NCI-H2227 treated with DMSO at 0.1 percent for 48 hours (cell line): ENCODE measurements around the gene MKI67.
"Not testable (repeated sequence)": the region's sequence is repeated elsewhere in the genome, so short reads cannot be mapped to it uniquely, and the experiment has no call there.

Experiments used
- DNase-seq: peaks from one replicate; lab custom pipeline; 2025; lab: John Stamatoyannopoulos, UW

MKI67 gene

GRCh38 chr10:128103229-128103714 lies 23.0 kb downstream of the MKI67 start:
- no peak for DNase-seq

GRCh38 chr10:128102480-128103228 lies 23.6 kb downstream of the MKI67 start:
- no peak for DNase-seq

- no peak for DNase-seq
Measured at GRCh38 chr10:128101901-128102300, 24.3 kb downstream of the MKI67 start.

- no peak for DNase-seq
Measured at GRCh38 chr10:128099901-128100300, 26.3 kb downstream of the MKI67 start.

GRCh38 chr10:128098631-128099030 lies 27.6 kb downstream of the MKI67 start:
- DNase-seq, result no peak

GRCh38 chr10:128097783-128098182 lies 28.4 kb downstream of the MKI67 start:
- no peak for DNase-seq

- no peak for DNase-seq
Measured at GRCh38 chr10:128096486-128097199, 29.6 kb downstream of the MKI67 start.

GRCh38 chr10:128095753-128096469 lies 30.3 kb downstream of the MKI67 start:
- no peak for DNase-seq

GRCh38 chr10:128095027-128095752 lies 31.0 kb downstream of the MKI67 start:
- no peak for DNase-seq

- DNase-seq, result not testable (repeated sequence)
Measured at GRCh38 chr10:128094596-128094995, 31.6 kb downstream of the MKI67 start.

- DNase-seq, result no peak
Measured at GRCh38 chr10:128092454-128092853, 33.8 kb downstream of the MKI67 start.

- DNase-seq, result no peak
Measured at GRCh38 chr10:128091636-128092210, 34.5 kb downstream of the MKI67 start.

- DNase-seq, result no peak
Measured at GRCh38 chr10:128087884-128088709, 38.1 kb downstream of the MKI67 start.

- no peak for DNase-seq
Measured at GRCh38 chr10:128087146-128087883, 38.9 kb downstream of the MKI67 start.

- no peak for DNase-seq
Measured at GRCh38 chr10:128086003-128086863, 40.0 kb downstream of the MKI67 start.

- no peak for DNase-seq
Measured at GRCh38 chr10:128084991-128085390, 41.2 kb downstream of the MKI67 start.

- no peak for DNase-seq
Measured at GRCh38 chr10:128084364-128084763, 41.9 kb downstream of the MKI67 start.

- DNase-seq, result no peak
Measured at GRCh38 chr10:128083191-128083895, 42.9 kb downstream of the MKI67 start.
